Activated CD8-positive, alpha-beta memory T cell treated with anti-CD3 and anti-CD28 coated beads for 4 hours (primary cell): Measurements from ENCODE around the gene SLC6A3.

Experiments used
- DNase-seq, 2 donors: peaks; one replicate each; pipeline ENCODE4 v3.0.0-alpha.2; 2020; ENCODE audit warnings: low read depth in 2 of 2

Gene SLC6A3

DNA sequence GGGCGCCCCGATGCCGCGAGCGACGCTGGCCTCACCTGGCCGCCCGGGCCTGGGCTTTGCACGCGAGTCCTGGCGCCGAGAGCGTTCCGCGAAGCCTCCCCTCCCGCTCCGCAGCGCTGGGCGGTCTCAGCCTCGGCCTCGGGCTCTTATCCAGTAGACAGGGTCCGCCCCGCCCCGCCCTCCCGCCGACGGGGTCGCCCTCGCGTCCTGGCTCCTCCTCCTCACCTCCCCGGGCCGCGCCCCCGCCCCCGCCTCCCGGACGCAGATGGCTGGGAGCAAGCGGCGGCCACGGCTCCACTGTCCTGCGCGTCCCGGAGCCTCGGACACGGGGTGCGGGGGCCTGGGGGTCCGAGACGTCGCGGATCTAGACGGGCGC lies at the start of gene SLC6A3:
Gene SLC6A3 (minus strand): TSS at position 128 of the 376 bp plus-strand sequence. CDS start 2,243 bp downstream, outside the sequence.
- peak; percentile 8 to 31 for DNase-seq

DNA sequence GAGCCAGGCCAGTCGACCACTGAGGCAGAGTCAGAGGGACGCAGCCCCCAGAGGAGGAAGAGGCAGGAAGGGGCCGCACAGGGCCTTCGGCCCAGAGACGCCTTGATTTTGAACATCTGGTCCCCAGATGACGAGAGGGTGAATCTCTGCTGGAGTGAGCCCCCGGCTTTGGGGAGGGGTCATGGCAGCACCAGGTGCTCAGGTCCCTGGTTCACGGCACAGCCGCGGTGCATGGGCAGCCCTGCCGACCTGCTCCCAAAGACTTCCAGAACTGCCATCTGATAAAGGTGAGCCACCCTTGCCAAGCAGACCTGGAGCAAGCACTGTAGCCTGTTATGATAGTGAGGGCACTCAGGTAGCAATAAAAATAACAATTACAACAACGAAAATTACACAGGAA lies 48.7 kb upstream of the SLC6A3 start:
- DNase-seq = no peak

DNA sequence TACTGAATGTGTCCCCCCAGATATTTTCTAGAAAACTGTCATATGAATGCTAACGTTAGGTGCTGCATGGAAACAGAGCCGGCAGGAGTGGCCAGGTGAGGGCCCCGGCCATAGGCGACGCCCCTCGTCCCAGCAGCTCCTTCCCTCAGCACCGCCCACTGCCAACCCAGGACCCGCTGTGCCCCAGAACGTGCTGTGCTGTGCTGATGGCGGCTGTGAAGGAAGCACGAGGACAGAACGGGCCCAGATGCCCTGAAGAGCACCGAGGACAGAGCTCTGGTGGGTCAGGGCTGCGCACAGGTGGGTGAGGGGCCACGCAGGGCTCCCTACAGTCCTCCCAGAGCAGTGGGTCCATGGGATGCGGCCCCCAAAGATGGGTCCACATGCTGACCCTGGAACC lies 48.2 kb upstream of the SLC6A3 start:
- no peak for DNase-seq

DNA sequence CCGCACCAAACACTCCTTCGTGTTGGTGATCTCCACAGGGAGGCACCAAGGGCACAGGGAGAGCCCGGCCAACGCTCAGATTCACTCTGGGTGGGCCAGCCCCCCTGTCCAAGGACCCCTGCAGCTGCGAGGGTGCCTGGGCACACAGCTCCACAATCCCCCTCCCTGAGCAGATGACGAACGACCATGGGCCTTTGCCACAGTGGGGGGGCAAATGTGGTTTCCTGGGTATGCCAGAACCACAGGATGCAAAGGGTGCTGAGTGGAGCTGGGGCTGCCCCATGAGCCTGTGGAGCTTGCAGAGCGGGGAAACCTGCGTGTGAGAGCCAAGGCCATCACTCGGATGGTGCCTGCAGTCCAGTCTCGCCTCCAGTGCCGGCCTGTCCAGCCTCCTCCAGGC lies 47.5 kb upstream of the SLC6A3 start:
- no peak for DNase-seq

DNA sequence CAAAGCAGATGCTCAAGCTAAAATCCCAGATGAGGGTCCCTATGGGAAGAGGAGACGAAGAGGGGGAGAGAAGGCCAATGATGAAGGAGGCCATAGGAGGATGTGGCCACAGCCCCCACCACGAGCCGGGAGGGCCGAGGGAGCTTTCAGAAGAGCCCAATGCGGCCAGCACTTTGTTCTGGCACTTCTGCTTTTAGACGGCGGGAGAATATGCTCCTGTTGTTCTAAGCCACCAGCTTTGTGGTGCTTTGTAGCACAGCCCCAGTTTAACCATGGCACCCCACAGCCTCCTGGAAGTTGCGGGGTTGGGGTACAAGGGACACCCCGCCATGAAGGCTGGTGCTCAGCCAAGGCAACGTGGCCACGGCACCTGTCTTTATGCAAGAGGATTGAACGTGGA lies 45.1 kb upstream of the SLC6A3 start:
- no peak for DNase-seq

DNA sequence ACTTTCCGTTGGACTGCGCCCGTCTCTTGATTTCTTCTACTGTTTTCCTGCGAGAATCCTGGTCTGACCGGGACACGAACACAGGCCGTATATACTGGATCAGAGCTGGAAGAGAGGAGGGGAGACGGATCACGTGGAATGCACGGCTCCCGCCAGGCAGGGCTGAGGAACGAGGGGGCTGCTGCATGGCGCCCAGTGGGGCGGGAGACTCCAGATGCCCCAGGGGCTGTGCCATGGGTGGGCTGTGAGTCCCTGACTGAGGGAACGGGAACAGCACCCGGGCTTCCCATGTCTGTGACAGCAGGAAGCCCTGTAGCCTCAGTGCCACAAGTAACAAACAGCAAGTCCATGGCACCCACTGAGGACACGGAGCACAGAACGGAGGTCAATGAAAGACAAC lies 44.5 kb upstream of the SLC6A3 start:
- DNase-seq = no peak

DNA sequence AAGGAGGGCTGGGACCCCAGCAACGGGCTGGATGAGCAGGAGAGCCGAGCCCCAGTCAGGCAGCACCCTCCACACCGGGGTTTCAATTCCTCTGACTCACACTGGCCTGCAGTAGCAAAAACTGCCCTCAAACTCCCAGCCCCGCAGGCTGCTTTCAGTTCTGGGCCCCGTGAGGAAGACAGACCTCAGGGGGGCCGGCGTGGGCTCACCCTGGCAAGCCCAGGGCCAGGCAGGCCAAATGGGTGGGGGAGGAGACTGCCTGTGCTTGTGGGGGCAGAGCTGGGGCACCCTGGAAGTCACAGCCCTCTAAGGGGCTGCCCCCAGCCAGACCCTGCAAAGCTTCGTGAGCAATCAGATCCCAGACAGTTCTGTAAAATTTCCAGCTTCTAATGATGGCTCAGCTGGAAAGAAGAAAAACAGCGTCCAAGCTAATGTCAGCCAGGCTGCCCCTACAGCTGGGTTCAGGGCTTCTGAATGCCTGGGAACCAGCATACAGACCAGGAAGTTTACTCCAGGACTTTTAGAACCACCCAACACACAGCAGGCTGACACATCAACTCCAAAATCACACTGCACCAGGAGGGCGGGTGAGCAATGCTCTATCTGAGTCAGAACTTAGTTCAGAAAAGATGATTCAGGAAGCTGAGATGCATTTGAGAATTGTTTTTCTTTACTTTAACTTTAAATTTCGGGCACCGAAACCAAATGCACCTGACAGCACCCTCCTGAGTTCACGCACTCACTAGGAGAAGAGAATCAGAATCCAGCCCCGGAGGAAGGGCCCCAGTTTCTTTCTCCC lies 43.8 kb upstream of the SLC6A3 start:
- no peak for DNase-seq

DNA sequence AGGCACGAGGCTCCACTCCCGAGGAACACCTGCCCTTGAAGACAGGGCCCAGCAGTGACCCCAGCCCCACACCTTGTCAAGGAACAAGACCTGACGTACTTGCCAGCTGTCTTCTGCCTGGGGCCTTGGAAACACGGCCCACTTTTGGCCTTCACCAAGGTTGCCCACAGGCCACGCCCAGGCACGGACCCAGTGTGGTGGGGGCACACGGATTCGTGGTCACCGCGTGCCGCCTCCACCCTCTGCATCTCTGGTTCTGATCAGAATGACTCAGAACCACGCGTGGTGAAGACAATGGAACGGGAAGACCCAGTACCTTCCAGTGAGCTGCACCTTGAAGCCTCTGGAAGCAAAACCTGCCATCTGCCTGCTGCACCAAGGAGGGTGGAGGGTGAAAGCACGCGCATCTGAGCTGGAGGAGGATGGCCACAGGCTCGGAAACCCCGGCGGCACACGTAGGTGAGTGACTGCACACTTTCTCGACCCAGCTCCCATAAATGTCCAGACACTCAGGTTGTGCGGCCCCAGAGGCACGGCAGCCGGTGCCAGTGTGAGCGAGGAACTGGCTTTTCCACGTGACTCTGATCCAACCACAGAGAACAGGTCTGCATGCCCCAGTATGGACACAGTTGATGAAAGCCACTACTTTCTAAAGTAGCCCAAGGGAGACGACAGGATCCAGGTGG lies 42.0 kb upstream of the SLC6A3 start:
- no peak for DNase-seq

DNA sequence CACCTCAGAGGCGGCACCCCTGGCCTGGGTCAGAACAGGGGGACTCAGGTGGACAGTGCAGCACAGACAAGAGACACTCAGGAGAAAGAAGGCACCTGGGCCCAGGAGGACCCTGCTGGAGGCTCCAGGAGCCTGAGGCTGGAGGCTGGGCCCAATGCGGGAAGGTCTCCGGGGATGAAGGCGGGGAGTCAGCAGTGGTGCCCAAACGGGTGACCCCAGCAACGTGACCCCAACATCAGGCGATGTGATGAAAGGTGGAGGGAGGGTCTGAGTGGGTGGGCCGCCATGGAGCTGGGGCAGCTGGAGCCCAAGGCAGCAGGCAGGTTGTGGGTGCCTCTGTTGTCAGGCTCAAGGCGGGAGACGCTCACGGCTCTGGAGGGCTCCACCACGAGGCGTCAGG lies 41.0 kb upstream of the SLC6A3 start:
- no peak for DNase-seq

DNA sequence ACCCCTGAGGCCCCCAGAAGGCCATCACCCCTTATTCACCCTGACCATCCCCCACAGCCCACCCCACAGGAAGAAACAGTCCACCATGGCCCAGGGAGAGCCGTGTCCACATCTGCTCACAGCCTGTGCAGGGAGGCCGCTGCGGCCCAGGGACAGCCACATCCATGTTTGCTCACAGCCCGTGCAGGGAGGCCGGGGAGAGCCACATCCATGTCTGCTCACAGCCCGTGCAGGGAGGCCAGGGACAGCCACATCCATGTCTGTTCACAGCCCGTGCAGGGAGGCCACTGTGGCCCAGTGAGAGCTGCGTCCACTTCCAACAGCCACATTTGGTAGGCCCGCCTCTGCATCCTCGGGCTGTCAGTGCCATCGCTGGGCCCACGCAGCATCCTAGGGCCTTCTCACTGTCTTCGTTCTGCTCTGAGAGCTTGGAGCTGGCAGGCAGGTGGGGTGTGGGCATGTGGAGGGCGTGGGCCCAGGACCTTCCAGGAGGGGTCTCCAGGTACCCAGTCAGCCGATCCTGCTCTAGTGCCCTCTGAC lies 40.4 kb upstream of the SLC6A3 start:
- DNase-seq = no peak

DNA sequence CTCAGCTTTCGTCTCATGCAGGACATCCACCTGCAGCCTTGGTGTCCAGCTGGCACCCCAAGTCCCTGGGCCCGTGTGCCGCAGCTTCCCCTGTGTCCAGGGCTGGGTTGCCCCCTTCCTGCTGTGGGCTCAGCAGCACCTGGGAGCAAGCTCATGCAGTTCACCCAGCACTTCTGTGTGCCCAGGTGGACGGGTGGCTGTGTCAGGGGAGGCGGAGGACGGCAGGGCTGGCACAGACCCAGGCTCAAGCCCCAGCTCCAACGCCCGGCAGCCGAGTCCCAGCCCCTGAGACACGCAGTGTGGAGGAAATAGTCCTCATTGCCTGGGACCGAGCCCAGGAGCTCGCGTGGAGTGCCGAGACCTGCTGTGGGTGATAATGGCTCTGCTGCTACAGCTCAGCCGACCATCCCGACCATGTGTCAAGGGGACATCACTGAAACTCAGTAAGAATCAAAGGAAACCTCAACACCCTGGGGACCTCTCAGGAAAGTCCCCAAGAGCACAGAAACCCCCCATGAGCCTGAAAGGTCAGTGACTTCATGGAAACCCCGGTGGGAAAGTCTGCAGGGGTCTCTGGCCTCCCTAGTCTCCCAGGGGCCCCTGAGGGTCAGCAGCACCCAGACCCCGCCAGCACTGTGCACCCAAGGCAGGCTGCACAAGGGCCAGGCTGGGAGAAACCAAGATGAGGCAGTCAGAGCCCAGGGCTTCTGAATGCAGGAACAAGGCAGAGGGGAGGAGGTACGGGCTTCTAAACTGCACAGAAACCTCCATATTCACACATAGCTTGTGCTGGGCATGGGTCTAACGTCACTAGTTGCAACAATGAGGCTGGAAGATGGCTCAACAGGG lies 39.7 kb upstream of the SLC6A3 start:
- no peak for DNase-seq

DNA sequence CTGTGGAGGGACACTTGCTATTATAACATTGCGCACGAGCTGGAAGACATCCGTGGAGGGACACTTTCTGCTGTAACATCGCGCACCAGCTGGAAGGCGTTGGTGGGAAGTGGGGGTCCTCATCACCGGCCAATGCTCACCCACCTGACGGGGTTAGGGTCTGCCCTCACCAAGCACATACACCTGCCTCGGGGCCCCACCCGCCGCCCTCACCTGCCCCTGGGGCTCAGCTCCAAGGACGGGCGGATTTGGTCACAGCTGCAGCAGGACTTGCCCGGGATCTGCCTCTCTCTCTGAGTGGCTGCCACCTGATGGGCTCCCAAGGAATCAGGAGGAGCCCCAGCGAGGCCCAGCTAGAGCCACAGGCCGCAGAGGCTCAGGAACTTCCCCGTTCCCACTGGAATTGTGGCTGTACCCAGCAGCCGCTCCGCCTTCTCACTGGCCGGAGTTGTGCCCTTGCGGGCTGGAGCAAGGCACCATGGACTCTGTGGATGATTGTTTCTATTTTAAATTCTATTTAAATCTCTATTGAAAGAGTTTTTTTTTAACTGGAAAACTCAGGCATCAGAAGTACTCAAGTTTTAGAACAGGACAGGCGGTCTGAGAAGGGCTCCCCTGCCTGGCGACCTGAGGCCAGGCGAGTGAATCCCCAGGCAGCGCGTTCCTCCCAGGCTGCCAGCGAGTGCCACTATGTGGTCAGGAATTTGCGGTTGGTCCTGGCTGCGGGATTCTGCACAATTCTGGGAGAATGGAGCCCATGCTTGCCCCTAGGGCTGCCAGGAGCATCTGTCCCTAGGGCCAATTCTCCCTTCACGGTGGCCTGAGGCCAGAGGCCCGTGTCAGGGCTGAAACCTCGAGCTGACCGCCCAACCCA lies 38.9 kb upstream of the SLC6A3 start:
- DNase-seq = no peak

DNA sequence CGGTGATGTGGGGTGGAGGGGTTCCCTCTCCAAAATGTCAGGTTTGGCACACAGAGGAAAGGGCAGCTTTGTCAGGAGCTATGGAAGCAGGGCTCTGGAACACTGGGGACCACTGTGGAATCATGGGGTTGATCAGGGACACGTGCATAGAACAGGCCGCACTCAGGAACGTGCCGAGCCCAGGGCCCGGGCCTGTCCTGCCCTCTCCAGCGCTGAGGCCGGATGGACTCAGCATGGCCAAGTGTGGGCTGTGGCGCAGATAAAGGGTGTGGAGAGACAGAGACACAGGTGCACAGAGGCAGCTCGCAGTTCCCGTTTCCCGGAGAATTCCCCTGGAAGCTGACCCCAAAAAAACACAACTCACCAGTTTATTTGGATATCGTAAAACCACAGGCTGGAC lies 37.8 kb upstream of the SLC6A3 start:
- no peak for DNase-seq

DNA sequence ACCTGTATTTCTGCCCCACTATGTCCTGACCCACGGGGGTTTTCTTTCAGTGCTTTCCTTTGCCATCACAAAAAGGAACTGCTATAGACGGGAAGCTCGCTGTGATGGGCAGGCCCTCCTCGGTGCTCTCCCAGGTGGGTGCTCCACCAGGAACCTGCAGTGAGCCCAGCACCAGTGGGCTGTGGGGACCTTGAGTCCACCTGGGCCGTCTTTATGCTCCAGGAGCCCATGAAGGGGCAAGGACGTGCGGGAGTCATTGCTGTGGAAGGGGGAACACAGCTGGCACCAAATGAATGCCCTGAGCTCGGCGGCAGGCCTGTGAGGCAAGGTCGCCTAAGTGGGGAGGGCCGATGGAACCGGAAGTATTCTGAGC lies 36.7 kb upstream of the SLC6A3 start:
- DNase-seq = no peak

DNA sequence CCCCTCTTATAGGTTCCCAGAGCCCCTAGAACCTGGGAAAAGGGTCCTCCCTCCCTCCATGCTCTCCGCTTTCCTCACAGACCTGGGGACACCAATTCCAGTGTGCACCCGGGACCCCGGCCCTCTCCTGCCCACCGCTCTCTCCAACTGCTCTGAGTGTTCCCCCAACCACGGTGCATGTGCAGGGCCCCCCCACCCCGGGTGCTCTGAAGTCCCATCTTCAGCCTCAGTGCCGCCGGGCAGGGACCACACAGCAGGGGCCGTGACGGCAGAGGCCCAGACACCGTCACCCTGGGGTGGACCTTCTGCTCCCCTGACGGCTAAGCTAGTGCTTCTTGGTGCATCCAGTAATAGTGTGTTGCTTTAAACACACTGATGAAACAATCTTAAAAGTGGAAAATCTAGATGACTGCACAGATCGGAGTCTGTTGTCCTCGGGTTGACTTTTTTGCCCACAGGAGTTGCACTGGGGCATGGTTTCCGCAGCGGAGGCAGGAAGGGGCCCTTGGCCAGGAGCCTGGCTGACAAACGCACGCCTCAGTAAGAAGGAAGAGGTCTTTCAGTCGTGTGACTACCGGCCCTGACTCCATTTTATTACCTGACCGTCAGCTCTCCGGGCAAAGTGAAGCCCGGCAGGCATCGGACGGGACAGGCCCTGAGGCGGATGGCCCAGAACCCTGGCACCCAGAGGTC lies 36.2 kb upstream of the SLC6A3 start:
- DNase-seq = no peak

DNA sequence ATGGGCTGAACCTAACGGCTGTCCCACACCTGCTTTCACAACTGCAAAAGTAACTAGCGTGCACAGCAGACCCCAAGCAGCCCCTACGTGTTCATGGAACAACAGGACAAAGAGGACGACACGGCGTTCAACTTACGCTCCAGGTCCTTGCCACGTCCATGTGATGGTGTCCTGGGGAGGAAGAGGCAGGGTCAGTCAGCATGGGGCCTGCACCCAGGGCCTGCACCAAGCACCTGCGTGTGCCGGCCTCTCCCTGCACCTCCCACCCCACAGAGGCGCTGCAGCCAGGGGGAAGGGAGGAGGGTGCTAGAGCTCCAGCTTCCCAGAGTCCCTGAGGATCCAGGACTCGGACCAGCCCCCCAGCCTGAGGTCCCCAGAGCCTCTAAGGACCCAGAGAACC lies 35.6 kb upstream of the SLC6A3 start:
- no peak for DNase-seq

DNA sequence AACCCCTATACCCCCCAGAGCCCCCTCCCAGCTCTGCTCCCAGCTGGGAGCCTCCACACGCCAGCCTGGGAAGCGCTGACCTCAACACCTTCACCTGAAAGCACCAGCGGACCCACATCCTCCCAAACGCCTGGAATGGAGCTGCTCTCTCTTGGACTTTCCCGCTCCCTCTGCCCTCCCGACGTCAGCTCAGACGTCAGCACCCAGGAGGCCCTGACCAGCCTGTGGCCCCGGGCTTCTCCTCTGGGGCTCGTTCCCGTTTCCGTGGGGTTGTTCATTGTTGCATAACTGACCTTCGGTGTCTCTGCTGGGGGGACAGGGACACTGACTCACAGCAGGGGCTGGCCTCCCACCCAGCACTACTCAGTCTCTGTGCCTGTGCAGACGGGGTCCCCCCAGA lies 35.0 kb upstream of the SLC6A3 start:
- no peak for DNase-seq

DNA sequence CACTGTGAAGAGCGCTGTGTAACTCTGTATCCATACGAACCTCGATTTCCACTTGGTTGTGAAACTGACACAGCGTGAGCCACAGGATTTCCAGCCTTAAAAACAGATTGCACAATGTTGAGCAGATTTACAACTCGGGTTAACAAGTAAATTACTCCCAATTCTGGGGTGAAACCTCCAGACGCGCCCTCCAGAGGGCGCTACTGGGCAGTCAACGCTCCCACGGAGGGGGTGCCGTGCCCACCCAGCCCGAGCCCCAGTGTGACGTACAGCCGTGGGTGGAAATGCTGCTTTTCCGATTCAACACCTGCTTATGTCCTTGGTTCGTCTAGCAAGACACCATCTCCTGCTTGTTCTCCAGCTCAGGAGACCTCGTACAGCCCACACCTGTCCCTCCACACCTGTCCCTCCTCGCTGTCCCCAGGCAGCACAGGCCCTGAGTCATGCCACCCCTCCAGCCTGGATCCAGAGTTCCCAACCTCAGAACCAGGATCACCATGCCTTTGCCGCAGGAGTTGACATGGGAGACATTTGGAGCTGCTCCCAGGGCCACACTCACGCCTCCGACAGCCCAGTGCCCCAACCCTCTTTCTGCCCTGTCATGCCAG lies 34.4 kb upstream of the SLC6A3 start:
- no peak for DNase-seq

DNA sequence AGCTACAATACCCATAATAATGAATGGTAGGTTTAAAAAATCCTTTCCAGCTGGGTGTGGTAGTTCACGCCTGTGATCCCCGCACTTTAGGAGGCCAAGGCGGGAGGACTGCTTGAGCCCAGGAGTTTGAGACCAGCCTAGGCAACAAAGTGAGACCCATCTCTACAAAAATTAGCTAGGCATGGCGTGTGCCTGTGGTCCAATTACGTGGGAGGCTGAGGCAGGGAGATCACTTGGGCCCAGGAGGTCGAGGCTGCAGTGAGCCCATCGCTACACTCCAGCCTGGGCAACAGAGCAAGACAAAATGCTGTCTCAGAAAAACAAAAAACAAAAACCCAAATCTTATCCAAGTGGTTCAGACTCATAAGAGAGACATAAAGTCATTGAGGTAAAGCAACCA lies 33.8 kb upstream of the SLC6A3 start:
- no peak for DNase-seq

DNA sequence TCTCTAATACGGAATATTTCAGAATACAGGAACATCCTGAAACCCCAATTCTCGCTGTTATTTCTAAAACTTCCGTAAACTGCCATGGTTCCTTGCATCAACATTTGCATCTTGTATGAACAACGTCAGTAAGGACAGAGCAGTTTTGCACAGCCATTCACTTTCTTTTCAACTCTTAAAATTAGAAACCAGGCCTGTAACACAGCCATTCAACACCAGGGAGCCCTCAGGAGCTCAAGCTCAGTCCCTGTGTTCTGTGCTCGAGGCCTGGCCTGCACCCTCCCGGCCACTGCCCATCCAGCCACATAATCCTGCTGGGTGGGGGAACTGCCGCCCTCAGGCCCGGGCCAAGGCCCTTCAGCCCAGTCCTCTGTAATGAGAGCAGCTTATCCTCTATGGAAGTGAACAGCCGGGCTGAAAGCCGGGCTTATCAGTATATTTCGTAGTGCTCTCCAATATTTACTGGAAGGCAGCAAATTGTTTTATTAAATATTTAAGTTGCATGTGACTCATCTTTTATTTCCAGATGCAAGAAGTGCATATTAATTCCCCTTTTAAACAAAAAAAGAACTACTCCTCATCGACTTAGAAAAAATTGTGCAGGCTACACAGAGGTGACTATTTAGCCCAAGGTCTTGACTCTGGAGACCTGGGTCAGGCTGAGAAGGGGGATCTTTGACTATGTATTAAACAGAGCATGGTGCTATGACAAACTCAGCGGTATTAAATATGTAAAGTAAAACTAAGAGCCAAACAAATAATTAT lies 33.2 kb upstream of the SLC6A3 start:
- DNase-seq = no peak
